Lower leg skin (tissue), 4 donors: ENCODE data around the gene THSD7B. TPM values are rescaled to one million over a fixed set of nuclear protein-coding genes. Genes with fewer than 3 reads are reported as not detected.

ENCODE experiments used
- DNase-seq, 2 donors: peaks; one replicate each; pipeline ENCODE4 v3.0.0-alpha.2; 2019; ENCODE audit warnings: low spot score in 2 of 2
- H3K4me3 ChIP-seq: fragments of 200-600 bp; sonication (generic); 2 replicates; pipeline ENCODE4 v1.5.1; 2017; ENCODE audit warnings: mild to moderate bottlenecking, low read depth; ENCODE audit not compliant: poor library complexity, severe bottlenecking
- POLR2A ChIP-seq, 2 donors: fragments of 450-650 bp; IDR thresholded peaks; one replicate each; pipeline ENCODE4 v1.6.1; 2016 to 2017; ENCODE audit warnings: antibody characterized with exemption in 2 of 2, mild to moderate bottlenecking in 1 of 2, moderate library complexity in 1 of 2
- WGBS, 2 donors: methylation state at CpG; one replicate each; pipeline ENCODE4 v1.1.5; 2018; 5-methylcytosine and 5-hydroxymethylcytosine counted together
- intact Hi-C: fragments of 100-400 bp; cut with DNase I; formaldehyde crosslinking; loops from one replicate; pipeline ENCODE4 v1.15.0; 2023; ENCODE audit warnings: low total_unique reads
- total RNA-seq, 4 donors: library from RNA; depleted of rRNA; stranded (reverse); fragments of >200 nt; gene quantifications; one replicate each; pipeline ENCODE4 v1.1.0, GENCODE V29; 2016
- TF ChIP-seq, protein P1 (sequence below), 3 donors: fragments of 450-650 bp; IDR thresholded peaks; one replicate each; pipeline ENCODE4 v1.5.1; 2016; ENCODE audit warnings: antibody characterized with exemption in 3 of 3, mild to moderate bottlenecking in 3 of 3, moderate library complexity in 2 of 3

Gene THSD7B, protein sequence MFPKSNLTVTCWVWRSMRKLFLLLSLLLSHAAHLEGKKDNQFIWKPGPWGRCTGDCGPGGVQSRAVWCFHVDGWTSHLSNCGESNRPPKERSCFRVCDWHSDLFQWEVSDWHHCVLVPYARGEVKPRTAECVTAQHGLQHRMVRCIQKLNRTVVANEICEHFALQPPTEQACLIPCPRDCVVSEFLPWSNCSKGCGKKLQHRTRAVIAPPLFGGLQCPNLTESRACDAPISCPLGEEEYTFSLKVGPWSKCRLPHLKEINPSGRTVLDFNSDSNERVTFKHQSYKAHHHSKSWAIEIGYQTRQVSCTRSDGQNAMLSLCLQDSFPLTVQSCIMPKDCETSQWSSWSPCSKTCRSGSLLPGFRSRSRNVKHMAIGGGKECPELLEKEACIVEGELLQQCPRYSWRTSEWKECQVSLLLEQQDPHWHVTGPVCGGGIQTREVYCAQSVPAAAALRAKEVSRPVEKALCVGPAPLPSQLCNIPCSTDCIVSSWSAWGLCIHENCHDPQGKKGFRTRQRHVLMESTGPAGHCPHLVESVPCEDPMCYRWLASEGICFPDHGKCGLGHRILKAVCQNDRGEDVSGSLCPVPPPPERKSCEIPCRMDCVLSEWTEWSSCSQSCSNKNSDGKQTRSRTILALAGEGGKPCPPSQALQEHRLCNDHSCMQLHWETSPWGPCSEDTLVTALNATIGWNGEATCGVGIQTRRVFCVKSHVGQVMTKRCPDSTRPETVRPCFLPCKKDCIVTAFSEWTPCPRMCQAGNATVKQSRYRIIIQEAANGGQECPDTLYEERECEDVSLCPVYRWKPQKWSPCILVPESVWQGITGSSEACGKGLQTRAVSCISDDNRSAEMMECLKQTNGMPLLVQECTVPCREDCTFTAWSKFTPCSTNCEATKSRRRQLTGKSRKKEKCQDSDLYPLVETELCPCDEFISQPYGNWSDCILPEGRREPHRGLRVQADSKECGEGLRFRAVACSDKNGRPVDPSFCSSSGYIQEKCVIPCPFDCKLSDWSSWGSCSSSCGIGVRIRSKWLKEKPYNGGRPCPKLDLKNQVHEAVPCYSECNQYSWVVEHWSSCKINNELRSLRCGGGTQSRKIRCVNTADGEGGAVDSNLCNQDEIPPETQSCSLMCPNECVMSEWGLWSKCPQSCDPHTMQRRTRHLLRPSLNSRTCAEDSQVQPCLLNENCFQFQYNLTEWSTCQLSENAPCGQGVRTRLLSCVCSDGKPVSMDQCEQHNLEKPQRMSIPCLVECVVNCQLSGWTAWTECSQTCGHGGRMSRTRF (N-terminal part only)
- not detected for total RNA-seq

DNA sequence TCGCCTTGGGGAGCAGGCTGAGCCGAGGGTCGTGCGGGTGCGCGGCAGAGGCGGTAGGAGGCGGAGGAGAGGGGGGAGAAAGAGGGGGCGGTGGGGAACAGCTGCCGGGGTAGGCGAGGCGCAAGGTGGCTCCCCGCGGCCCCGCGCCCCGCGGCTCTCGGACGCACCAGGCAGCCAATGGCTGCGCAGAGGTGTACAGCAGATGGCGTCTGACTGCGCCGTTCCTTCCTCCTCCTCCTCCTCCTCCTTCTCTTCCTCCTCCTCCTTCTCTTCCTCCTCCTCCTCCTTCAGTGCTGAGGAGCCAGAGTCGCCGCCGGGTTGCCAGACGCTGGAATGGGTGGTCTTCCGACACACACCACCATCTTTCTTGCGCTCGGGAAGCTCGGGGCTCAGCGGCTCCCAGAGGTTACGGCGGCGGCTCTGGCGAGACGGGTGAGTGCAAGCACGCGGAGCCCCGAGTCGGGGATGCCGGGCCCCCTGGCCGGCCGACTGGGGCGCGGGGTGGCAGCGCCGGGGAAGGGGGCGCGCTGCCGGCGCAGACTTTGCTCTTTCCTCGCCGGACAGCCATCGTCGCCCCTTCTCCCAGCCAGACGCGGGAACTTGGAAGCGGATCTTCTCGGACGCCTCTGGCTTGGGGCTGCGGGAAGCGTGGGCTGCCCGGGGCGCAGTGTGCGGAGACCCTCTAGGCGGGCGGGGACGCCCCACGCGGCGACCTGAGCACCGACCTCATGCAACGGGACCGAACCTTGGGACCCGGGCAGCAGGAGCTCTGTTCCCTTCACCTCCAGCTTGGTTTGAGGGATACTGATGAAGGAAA is at the start of gene THSD7B:
THSD7B (plus strand) TSS at position 290 of the 817 bp plus-strand sequence. CDS start 116,634 bp downstream, outside the sequence.
- no peak within 1 kb of the TSS for H3K4me3 ChIP-seq
- WGBS, 2 donors = 0 to 1% methylated on average over 61 to 63 of the region's 77 CpGs
- no peak for DNase-seq
- TF ChIP-seq POLR2A (IDR thresholded peaks at IDR 0.05) = no peak
- TF ChIP-seq, protein P1, sequence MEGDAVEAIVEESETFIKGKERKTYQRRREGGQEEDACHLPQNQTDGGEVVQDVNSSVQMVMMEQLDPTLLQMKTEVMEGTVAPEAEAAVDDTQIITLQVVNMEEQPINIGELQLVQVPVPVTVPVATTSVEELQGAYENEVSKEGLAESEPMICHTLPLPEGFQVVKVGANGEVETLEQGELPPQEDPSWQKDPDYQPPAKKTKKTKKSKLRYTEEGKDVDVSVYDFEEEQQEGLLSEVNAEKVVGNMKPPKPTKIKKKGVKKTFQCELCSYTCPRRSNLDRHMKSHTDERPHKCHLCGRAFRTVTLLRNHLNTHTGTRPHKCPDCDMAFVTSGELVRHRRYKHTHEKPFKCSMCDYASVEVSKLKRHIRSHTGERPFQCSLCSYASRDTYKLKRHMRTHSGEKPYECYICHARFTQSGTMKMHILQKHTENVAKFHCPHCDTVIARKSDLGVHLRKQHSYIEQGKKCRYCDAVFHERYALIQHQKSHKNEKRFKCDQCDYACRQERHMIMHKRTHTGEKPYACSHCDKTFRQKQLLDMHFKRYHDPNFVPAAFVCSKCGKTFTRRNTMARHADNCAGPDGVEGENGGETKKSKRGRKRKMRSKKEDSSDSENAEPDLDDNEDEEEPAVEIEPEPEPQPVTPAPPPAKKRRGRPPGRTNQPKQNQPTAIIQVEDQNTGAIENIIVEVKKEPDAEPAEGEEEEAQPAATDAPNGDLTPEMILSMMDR (IDR thresholded peaks at IDR 0.05) = no peak
- intact Hi-C loops = no loop called here

DNA sequence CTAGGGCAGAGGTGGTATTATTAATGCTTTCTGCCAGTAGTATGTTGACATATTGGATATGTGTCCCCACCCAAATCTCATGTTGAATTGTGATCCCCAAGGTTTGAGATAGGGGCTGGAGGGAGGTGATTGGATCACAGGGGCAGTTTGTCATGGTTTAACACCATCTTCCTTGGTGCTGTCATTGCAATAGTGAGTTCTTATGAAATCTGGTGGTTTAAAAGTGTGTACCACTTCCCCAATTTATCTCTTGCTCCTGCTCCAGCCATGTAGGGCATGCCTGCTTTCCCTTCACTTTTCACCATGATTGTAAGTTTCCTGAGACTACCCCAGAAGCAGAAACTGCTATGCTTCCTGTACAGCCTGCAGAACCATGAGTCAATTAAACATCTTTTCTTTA is 47.1 kb upstream of the THSD7B start:
- intact Hi-C loops = no loop called here
- TF ChIP-seq, protein P1 (IDR thresholded peaks at IDR 0.05) = no peak
- TF ChIP-seq POLR2A (IDR thresholded peaks at IDR 0.05) = no peak
- H3K4me3 ChIP-seq = no peak overlapping the region
- DNase-seq = no peak

DNA sequence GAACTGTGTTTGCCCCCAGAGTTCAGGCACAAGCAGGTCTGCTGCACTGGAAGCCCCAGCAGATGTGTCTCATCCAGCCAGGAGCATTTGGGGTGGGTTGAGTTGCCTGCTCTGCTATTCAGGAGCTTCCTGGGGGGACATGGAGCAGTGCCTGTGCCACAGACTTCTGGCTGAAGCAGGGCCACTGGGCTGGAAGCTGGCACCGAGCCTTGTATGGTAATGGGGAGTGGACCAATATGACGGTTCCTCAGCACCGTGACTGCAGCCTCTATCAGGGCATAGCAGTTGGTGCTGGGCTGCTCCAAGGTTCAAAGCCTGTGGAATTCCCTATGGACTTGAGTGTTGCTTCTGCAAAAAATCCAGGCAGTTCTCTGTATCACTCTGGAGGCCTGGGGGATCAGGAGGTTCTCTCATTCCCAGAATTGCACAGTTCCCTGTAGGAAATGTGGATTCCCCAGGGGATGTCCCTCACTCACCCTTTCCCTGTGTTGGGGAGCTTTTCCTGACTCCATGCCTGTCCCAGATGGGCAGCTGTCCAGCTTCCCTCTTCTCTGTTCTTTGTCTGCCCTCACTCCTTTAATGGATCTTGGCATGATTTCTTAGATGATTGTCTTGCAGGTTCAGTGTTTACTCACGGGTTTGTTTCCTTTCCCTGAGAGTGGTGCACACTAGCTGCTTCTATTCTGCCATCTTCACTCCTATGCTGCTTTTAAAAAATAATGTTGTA is 37.2 kb upstream of the THSD7B start:
- TF ChIP-seq, protein P1 (IDR thresholded peaks at IDR 0.05) = no peak
- no peak for TF ChIP-seq POLR2A (IDR thresholded peaks at IDR 0.05)
- DNase-seq = no peak
- intact Hi-C loops = no loop called here
- no peak overlapping the region for H3K4me3 ChIP-seq
- 64 to 72% methylated on average over 4 of the region's 4 CpGs for WGBS, 2 donors

DNA sequence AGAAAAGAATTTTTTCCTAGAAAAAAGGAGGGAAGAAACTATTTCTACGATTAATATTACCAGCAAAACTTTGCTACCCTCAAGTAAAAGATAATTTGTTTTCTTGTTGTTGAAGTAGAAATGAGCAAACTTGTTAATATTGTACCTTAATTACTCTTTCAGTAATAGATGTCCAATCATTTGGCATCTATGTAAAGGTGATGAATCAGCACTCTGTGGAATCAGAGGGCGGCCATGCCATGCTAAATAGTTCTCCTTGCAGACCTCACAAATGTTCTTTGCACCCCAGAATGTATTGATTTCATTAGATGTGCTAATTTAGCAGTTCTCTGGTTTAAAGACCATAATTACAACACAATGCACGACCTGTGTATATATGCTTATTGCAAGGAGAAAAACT is 29.1 kb upstream of the THSD7B start:
- H3K4me3 ChIP-seq = no peak overlapping the region
- TF ChIP-seq, protein P1 (IDR thresholded peaks at IDR 0.05) = no peak
- no peak for TF ChIP-seq POLR2A (IDR thresholded peaks at IDR 0.05)
- no peak for DNase-seq
- intact Hi-C loops = no loop called here
- WGBS, 2 donors = 65 to 70% methylated on average over 3 of the region's 3 CpGs
